SK-MEL-5 (cell line): Measurements from ENCODE around the gene MAD1L1. TPM values are rescaled to one million over a fixed set of nuclear protein-coding genes. Genes with fewer than 3 reads are reported as not detected.

Experiments
- DNase-seq: peaks from one replicate; pipeline ENCODE4 v3.0.0-alpha.2; 2016; ENCODE audit warnings: low read depth, low spot score
- in situ Hi-C: cut with HindIII; loops from 2 replicates; pipeline ENCODE4 v1.10.0; 2016; ENCODE audit warnings: low sequenced_read_pairs, high pct_unique_total_duplicates, low pct_unique_long_range_greater_than_20kb
- total RNA-seq: library from RNA; depleted of rRNA; stranded (reverse); fragments of >200 nt; shearing (Covaris generic); gene quantifications from 2 replicates; pipeline ENCODE4 v1.2.3, GENCODE V29; 2014

MAD1L1 gene
- total RNA-seq, 1 experiment from 2014 or later: 204 TPM

DNA sequence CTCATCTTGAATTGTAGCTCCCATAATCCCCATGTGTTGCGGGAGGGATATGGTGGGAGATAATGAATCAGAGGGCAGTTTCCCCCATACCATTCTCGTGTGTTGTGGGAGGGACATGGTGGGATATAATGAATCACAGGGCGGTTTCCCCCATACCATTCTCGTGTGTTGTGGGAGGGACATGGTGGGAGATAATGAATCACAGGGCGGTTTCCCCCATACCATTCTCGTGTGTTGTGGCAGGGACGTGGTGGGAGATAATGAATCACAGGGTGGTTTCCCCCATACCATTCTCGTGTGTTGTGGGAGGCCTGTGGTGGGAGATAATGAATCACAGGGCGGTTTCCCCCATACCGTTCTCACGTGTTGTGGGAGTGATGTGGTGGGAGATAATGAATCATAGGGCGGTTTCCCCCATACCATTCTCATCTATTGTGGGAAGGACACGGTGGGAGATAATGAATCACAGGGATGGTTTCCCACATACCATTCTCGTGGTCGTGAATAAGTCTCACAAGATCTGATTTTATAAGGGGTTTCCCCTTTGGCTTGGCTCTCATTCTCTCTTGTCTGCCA is 271.0 kb downstream of the MAD1L1 start:
- no peak for DNase-seq
- in situ Hi-C loops: no loop called here

DNA sequence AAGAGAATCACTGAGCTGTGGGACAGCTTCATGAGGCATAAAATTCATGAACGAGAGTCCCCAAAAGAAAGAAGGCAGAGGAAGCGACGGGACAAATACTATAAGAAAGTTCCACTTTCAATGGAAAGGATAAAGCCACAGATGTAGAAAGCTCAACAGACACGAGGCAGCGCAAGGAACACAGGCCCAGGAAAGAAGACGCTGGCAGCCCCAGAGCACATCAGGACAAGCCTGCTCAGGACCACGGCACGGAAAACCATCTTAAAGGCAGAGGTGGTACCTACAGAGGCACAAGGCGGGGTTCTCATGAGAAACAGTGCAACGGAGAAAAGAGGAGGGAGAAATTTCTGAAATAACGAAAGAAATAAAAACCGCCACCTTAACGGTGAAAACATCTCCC is 273.4 kb downstream of the MAD1L1 start:
- DNase-seq: no peak
- in situ Hi-C loops: no loop called here

DNA sequence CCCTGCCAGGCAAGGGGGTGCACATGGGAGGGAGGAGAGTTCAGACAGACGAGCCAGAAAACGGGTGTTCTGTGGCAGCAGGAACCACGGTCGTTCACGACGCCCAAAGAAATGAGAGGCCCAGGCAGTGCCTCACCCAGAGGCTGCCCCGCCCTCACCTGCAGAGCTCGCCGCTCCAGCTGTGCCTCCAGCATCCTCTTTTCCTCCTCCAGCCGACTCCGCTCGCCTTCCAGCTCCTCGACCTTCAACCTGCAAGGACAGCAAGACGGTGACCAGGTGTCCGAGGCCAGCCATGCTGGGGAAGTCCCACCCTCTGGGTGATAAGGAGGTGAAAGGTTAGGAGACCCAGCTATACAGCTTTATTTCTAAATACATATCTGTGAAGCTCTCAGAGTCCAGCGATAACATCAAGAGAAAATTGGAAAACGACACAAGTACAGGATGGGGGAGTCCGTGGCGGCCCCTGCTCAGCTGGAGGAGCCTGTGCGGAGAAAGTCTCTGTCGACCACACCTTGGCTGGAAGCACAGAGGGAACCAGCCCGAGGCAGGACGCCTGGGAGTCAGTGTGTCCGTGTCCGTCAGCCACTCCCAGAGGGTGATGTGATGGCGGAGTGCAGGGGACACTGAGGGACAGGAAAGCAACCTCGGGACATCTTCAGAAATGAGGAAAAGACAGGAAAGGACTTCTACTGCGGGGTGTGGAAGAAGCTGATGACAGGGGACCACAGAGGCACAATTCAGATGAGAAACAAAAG is 275.1 kb downstream of the MAD1L1 start:
- in situ Hi-C loops: no loop called here
- DNase-seq: no peak

DNA sequence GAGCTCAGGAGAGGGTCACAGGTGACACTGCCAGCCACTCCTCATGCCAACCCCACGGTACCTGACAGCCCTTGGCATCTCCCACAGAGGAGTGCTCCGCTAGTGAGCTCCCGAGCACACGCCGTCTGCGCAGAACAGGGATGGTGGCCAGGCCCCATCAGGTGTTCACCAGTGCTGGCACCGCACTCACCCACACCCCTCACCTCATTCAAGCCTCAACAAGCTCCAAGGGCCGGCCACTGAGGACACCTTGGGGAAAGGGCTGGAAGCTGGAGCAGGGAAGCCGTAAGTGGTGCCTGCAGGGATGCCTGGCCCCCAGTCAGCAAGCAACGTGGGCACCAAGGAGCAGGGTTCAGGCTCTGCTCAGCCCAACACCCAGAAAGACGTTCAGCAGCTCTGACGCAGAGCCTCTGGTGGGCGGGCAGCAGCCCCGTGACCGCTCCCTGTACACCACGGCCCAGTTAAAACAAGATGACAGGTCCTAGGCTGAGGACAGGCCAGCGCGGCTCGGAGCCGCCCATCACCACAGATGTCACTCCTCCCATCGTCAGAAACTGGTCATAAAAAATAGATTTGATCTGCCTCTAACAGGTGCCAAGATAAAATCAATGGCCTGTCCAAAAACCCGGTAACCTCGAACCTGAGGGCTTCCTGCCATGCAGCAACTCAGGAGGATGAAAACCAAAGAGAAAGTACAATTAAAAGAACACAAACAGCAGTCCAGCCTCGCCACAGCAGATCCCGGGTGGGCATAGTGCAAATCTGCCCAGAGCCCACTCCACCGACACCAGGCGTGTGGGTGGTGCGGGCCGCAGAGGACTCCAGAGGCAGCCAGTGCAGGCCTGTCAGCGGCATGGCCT is 275.9 kb downstream of the MAD1L1 start:
- DNase-seq: no peak
- in situ Hi-C loops: no loop called here

DNA sequence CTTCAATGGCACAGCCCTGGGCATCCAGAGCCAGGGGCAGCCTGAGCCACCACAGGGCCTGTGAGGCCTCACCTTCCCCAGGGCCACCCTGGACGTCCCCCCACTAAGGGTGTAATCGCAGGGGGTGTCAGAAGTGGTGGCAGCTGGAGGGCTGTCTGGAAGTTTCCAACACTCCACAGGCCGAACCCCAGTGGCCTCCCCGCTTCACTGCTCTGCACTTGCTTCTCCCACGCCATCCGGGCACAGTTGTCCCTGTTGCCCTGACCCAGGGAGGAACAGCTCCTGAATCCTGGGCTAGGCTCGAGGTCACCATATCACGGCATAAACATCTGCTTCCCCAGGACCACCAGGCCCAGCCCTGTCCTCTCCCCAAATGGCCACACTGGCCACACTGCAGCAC is 276.6 kb downstream of the MAD1L1 start:
- DNase-seq: no peak
- in situ Hi-C loops: no loop called here

DNA sequence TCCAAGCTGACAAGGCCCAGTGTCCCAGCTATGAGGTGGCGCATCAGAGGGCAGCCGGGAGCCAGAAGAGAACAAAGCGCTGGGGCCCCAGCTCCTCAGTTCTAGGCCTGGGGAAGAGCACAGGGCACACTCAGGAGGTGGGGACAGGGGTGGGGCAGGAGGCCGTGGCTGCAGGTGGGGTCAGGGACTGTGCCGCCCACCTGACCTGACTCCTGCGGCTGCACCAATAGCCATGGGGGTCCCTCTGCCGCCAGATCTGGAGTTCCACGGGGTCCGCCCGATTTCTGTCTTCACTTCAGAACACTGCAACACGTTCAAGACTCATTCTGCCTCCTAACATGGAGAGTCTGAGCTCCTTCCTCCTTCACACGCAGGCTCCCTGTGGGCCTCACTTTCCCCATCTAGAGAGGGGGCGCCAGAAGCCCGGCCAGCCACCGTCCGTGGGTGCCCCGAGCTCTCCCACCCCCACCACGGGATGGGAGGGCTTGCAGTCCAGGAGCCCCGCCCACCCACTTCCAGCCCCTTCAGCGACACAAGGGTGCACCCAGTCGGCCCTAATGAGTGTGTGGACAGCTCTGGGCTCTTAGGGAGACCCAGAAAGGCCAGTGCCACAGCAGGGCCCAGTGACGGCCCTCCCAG is 278.3 kb downstream of the MAD1L1 start:
- DNase-seq: no peak
- in situ Hi-C loops: no loop called here

DNA sequence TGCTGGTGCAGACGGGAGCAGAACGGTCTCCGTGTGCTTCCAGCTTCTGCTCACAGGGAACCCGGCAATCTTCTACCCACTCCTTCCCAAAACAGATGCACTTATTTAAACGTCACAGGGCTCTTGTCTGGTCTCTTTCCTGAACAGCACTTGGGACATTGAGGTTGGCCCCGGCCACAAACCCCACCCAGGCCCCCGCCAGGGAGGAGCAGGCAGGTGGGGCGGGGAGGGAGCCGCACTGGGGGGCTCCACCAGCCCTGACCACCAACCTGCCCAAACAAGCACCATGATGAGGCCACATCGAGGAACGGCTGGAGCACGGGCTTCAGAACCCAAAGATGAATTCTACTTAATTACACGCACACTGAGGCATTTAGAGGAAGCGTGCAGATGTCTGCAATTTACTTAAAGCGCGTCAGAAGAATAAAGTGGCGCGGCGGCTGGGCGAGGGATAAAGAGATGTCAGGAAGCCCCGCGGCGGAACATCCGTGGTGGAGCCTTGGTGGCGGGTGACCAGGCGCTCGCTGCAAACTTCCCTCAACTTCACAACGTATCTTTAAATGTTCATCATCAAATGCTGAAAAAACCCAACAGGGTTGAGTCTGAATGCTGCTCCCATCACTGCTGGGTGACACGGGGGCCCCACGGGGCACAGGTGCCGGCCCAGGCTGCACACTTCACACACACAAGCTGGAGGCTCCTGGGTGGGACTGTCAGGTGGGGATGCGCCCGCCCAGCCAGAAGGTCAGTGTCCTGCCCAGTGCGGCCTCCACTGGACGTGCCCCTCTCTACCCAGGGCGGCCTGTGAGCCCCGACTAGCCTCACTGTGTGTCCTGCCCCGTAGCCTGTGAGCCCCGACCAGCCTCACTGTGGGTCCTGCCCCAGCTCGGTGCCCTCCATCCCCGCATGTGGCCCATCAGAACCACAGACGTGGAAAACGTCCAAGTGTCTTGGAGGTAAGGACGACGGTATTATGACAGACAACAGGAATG is 279.2 kb downstream of the MAD1L1 start:
- in situ Hi-C loops: no loop called here
- DNase-seq: no peak

DNA sequence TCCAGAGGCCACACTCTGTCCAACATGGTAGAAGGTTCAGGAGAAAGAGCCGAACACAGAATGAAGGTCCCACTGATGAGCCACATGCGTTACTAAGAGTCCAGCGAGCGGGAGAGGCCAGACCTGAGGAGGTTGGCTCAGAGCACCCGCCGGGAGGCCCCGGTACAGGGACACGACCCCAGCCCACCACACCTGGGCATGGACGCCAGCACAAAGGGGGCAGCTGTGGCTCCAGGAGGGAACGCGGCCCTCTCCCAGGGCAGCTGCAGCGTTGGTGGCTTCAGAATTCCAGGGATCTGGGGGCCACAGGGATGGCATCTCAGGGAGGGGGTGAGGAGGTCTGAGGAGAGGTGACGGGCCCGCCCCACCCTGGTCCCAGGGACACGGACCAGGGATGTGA is 280.0 kb downstream of the MAD1L1 start:
- in situ Hi-C loops: no loop called here

DNA sequence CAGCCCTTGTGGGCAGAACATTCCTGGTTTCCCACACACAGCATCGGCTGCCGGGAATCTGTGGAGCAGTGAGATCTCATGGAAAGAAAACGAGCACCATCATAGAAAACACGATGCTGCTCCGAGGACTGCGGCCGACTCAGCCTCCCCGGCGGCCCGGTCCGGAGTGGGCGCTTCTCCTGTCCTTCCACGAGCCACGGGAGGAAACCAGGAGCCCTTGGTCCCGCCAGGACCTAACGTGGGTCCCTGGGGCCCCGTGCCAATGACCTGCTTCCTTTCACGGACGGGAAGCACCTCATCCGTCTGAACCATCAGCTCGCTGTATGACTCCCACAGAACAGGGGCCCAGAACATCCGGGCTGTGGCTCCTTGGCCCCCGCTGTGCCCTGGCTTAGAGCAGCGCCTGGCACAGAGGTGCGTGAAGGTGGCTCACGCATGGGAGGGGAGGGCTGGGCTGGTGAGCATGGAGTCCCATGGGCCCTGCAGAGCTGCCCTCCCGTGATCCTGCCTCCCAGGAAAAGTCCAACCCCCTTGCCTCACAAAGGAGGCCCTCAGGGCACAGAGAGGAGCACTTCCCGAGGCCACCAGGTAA is 280.5 kb downstream of the MAD1L1 start:
- DNase-seq: no peak
- in situ Hi-C loops: no loop called here

More for the DNA sequence above, 280.0 kb downstream of the MAD1L1 start:
- DNase-seq: no peak

DNA sequence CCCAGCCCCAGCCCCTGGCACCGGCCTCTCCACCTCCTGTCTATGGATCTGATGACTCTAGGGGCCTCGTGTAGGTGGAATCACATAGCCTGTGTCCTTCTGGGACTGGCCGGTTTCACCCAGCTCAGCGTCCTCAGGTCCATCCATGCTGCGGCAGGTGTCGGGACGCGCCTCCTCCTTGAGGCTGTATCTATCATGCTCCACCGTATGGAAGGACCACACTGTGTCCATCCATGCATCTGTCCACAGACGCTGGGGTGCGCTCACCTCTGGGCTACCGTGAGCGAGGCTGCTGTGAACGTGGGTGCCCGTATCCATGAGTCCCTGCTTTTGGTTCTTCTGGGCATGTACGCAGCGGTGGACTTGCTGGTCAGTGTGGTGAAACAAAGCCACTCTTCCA is 281.1 kb downstream of the MAD1L1 start:
- in situ Hi-C loops: no loop called here
- no peak for DNase-seq

DNA sequence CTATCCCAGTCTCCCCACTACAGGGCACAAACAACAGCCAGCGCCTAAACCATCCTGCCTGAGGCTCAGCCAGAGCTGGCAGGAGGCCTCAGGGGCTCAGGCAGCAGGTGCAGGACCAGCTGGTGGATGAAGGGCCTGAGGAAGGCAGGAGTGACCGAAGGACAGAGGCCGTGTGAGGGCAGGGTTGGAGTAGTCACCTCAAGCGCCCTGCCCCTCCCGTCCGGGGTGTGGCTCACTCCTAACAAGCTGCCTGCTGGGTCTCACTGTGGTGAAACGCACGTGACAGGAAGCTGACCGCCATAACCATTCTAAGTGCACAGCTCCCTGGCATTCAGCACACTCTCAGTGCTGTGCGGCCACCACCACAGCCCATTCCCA is 281.6 kb downstream of the MAD1L1 start:
- peak; percentile 28 for DNase-seq
- in situ Hi-C loops: no loop called here

DNA sequence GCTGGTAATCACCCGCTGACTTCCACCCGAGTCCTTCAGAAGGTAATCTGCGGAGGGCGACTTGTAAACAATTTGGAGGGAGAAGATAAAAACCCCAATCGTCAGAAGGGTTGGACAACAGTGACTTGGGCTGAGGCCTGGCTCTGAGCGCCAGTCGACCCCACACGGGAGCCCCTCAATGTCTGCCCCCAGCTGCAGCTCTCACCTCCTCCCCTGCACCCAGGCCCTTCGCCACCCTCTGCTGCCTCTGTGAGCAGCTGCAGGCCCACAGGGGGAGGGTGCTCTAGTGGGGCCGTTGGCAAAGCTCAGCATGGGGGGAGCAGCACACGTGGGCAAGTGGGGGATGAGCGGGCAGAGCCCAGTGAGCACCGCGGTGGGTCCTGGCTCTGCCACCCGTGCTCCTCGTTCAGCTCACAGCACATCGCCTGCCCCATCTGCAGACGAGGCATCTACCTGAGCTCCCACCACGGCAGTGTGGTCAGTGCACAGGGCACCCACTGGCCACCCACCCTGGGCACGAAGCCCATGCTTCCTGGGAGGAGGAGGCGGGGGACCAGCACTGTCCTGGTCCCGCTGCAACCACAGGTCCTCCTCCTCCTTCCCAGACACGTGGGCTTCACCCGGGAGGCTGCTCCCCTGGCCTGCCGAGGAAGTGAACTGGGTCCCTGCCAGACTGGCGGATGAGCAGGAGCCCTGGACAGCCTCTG is 282.1 kb downstream of the MAD1L1 start:
- no peak for DNase-seq
- in situ Hi-C loops: no loop called here

DNA sequence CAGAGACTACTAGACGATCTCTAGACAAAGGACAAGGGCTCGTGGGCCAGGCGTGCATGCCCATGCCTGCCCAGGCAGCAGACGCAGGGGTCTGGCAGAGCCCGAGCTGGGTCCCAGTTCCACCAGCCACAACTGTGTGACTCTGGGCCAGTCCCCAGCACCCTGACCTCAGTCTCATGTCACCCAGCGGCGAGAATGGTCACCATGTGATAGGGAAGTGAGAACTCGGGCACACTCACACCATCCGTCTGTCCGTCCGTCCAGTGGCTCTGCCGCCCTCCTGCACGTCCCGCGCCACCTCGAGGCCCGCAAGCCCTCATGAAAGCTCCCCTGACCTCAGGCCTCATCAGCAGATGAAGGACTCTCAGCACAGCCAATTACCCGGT is 282.7 kb downstream of the MAD1L1 start:
- in situ Hi-C loops: no loop called here
- DNase-seq: no peak

DNA sequence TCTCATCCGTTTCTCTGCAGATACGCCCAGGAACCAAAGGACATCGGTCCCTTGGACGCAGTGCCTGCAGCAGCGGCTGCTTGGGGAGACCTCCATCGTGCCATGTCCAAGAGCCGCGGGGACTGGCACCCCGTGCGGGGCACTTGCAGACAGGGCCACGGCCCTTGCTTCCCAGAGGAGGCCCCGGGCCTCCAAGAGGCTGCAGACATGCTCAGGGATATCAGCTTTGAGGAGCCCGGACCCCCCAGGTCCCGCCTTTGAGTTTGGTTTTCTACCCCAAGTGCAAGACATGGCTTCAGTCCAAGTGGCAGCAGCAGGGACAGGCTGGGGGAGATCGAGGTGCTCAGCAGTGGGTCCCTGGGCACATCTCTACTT is 283.1 kb downstream of the MAD1L1 start:
- in situ Hi-C loops: no loop called here
- no peak for DNase-seq

DNA sequence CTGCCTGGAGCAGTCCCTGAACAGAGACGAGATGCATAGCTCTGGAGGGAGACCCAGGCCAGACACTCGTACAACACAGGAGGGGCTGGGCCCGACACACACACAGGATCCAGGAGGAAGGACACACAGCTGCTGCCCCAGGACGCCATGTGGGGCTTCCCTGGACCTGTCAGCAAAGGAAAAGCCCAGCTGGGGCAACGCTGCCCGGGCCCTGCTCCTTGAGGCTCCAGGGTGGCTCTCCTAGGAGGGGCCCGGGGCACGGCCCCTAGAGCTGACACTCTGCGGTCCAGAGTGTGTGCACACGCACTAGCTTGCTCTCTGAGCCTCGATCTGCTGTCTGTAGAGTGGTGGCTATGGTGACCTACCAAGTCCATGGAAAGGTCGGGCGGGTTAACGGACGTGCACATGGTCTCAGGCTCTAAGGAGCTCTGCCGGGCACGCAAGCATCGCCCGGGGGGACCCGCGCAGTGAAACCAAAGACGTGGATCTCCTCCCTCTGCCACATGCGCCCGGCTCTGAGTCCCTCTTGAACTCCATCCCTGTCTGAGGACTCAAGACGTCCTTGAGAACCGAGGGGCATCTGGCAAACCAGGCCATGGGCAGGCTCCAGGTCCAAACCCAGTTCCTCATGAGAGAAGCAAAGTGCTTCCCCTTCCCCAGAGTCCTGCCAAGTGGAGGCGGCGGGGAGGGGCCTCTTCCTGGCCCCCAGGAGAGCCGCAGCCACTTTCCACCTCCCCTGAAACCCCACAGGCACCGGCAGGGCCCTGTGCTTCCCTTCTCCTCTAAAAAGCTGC is 283.7 kb downstream of the MAD1L1 start:
- in situ Hi-C loops: no loop called here

More for the DNA sequence above, 283.7 kb downstream of the MAD1L1 start:
- no peak for DNase-seq
